ENCODE results near the gene FUT1.

- TF ChIP-seq, protein P1, sequence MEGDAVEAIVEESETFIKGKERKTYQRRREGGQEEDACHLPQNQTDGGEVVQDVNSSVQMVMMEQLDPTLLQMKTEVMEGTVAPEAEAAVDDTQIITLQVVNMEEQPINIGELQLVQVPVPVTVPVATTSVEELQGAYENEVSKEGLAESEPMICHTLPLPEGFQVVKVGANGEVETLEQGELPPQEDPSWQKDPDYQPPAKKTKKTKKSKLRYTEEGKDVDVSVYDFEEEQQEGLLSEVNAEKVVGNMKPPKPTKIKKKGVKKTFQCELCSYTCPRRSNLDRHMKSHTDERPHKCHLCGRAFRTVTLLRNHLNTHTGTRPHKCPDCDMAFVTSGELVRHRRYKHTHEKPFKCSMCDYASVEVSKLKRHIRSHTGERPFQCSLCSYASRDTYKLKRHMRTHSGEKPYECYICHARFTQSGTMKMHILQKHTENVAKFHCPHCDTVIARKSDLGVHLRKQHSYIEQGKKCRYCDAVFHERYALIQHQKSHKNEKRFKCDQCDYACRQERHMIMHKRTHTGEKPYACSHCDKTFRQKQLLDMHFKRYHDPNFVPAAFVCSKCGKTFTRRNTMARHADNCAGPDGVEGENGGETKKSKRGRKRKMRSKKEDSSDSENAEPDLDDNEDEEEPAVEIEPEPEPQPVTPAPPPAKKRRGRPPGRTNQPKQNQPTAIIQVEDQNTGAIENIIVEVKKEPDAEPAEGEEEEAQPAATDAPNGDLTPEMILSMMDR (IDR thresholded peaks at IDR 0.05): no peak
- no peak for TF ChIP-seq POLR2A (IDR thresholded peaks at IDR 0.05)
- no peak for TF ChIP-seq POLR2AphosphoS5 (IDR thresholded peaks at IDR 0.05)
- no peak for TF ChIP-seq EP300 (IDR thresholded peaks at IDR 0.05)
Observed at GRCh38 chr19:48746738-48747575, 5.5 kb downstream of the FUT1 start, which contains the start of gene IZUMO1.

Measured in gastroesophageal sphincter (tissue), 3 donors.